OCI-LY1 (cell line): ENCODE data around the gene SPCS1.

Source experiments
- CTCF ChIP-seq: fragments of 200-600 bp; sonication (generic), shearing (Covaris generic); IDR thresholded peaks from 2 replicates; pipeline ENCODE4 v1.5.1; 2017; ENCODE audit warnings: mild to moderate bottlenecking, antibody characterized with exemption, low read length, moderate library complexity, mixed read lengths
- EZH2 ChIP-seq: fragments of 200-600 bp; sonication (generic), shearing (Covaris generic); IDR thresholded peaks from 2 replicates; pipeline ENCODE4 v1.8.0; 2017; ENCODE audit warnings: borderline replicate concordance, mixed run types, mild to moderate bottlenecking, antibody characterized with exemption, low read length, moderate library complexity, mixed read lengths

GRCh38 chr3:52703341-52703740 is 2.6 kb upstream of the SPCS1 start:
- TF ChIP-seq EZH2 = no peak
- no peak for TF ChIP-seq CTCF
